HG03139 (cell line): ENCODE data around the gene TOX2.

Source experiments
- ATAC-seq: cut with Tn5 transposase; IDR thresholded peaks from one replicate; pipeline ENCODE4 v1.9.1; 2021; ENCODE audit not compliant: unreplicated experiment

Gene TOX2

GRCh38 chr20:43915211-43916072 lies 790 bp downstream of the TOX2 start:
- ATAC-seq, result no peak

GRCh38 chr20:43916073-43916880 lies 1.6 kb downstream of the TOX2 start:
- ATAC-seq, result no peak

GRCh38 chr20:43916881-43917371 lies 2.3 kb downstream of the TOX2 start:
- no peak for ATAC-seq

GRCh38 chr20:43917380-43917779 lies 2.7 kb downstream of the TOX2 start:
- ATAC-seq, result no peak

- no peak for ATAC-seq
Observed at GRCh38 chr20:43919686-43920403, 5.2 kb downstream of the TOX2 start.

GRCh38 chr20:43920797-43921196 lies 6.1 kb downstream of the TOX2 start:
- no peak for ATAC-seq

- no peak for ATAC-seq
Observed at GRCh38 chr20:43921227-43921780, 6.7 kb downstream of the TOX2 start.

- ATAC-seq, result no peak
Observed at GRCh38 chr20:43922614-43923013, 8.0 kb downstream of the TOX2 start.

- no peak for ATAC-seq
Observed at GRCh38 chr20:43923322-43923721, 8.7 kb downstream of the TOX2 start.

GRCh38 chr20:43923917-43924316 lies 9.3 kb downstream of the TOX2 start:
- ATAC-seq, result no peak

- ATAC-seq, result no peak
Observed at GRCh38 chr20:43925215-43925614, 10.6 kb downstream of the TOX2 start.

GRCh38 chr20:43925801-43926200 lies 11.1 kb downstream of the TOX2 start:
- ATAC-seq, result no peak

- no peak for ATAC-seq
Observed at GRCh38 chr20:43926287-43927050, 11.8 kb downstream of the TOX2 start.

GRCh38 chr20:43931976-43932375 lies 17.3 kb downstream of the TOX2 start:
- ATAC-seq, result no peak

GRCh38 chr20:43934833-43935232 lies 20.2 kb downstream of the TOX2 start:
- no peak for ATAC-seq

- ATAC-seq, result no peak
Observed at GRCh38 chr20:43936104-43936770, 21.6 kb downstream of the TOX2 start.

- ATAC-seq, result no peak
Observed at GRCh38 chr20:43936805-43937204, 22.2 kb downstream of the TOX2 start.

- ATAC-seq, result no peak
Observed at GRCh38 chr20:43937591-43937990, 22.9 kb downstream of the TOX2 start.

GRCh38 chr20:43938017-43938655 lies 23.5 kb downstream of the TOX2 start:
- no peak for ATAC-seq
